Esophagus muscularis mucosa (tissue), 4 donors: ENCODE measurements around the gene CHL1.

Experiments
- EP300 ChIP-seq: sonication (generic); formaldehyde crosslinking; IDR thresholded peaks from one replicate; pipeline ENCODE4 v1.6.1; 2017; ENCODE audit warnings: antibody characterized with exemption
- POLR2A ChIP-seq: fragments of 450-650 bp; IDR thresholded peaks from one replicate; pipeline ENCODE4 v1.6.1; 2017; ENCODE audit warnings: antibody characterized with exemption, moderate library complexity, mild to moderate bottlenecking, low read depth
- TF ChIP-seq, protein P1 (sequence below), 3 experiments: fragments of 200-600 bp in 2 of 3; fragments of 450-650 bp in 1 of 3; sonication (generic) in 2 of 3; IDR thresholded peaks; one replicate each; pipeline ENCODE4 v1.5.1; 2017 to 2019; ENCODE audit warnings: antibody characterized with exemption in 3 of 3, mild to moderate bottlenecking in 2 of 3, moderate library complexity in 1 of 3

GRCh38 chr3:299590-300301 lies 103.2 kb downstream of the CHL1 start:
- TF ChIP-seq, protein P1, sequence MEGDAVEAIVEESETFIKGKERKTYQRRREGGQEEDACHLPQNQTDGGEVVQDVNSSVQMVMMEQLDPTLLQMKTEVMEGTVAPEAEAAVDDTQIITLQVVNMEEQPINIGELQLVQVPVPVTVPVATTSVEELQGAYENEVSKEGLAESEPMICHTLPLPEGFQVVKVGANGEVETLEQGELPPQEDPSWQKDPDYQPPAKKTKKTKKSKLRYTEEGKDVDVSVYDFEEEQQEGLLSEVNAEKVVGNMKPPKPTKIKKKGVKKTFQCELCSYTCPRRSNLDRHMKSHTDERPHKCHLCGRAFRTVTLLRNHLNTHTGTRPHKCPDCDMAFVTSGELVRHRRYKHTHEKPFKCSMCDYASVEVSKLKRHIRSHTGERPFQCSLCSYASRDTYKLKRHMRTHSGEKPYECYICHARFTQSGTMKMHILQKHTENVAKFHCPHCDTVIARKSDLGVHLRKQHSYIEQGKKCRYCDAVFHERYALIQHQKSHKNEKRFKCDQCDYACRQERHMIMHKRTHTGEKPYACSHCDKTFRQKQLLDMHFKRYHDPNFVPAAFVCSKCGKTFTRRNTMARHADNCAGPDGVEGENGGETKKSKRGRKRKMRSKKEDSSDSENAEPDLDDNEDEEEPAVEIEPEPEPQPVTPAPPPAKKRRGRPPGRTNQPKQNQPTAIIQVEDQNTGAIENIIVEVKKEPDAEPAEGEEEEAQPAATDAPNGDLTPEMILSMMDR (IDR thresholded peaks at IDR 0.05): no peak
- TF ChIP-seq POLR2A (no peak), EP300 (no peak)
